Fibroblast of skin of right quadriceps (primary cell): ENCODE data around the gene MAGEA2B.
"Not testable (repeated sequence)": the region's sequence is repeated elsewhere in the genome, so short reads cannot be mapped to it uniquely, and the experiment has no call there.

Experiments used
- DNase-seq: peaks from one replicate; pipeline ENCODE4 v3.0.0-alpha.2; 2013

Gene MAGEA2B

GRCh38 chrX:152759544-152759943, 45.1 kb downstream of the MAGEA2B start:
- not testable (repeated sequence) for DNase-seq

GRCh38 chrX:152761582-152761981, 47.2 kb downstream of the MAGEA2B start:
- DNase-seq = not testable (repeated sequence)

DNA sequence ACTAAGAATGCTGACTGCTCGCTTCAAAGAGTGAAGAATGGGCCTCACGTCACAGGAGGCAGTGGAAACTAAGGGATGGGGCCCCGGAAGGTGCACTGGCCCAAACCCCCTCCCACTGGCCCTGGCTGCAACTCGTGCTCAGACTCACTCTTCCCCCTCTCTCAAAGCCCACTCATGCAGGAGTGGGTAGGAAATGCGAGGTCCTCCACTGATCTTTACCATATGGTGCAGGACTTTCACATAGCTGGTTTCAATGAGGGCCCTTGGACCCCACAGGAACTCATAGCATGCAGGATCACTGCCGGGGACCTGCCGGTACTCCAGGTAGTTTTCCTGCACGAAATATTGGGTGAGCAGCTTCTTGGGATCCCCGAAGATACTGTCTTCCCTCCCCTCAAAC, 52.1 kb downstream of the MAGEA2B start:
- DNase-seq = not testable (repeated sequence)
